IPS-18c (cell line): ENCODE results near the gene TADA2A.
"Not testable (repeated sequence)": the region's sequence is repeated elsewhere in the genome, so short reads cannot be mapped to it uniquely, and the experiment has no call there.

Experiments used
- H3K4me3 ChIP-seq: 2 replicates; pipeline ENCODE4 v1.7.0; 2013; ENCODE audit warnings: low read depth, mild to moderate bottlenecking, low read length, moderate library complexity; ENCODE audit not compliant: insufficient read depth
- H3K9me3 ChIP-seq: one replicate; pipeline ENCODE4 v1.6.1; 2013; ENCODE audit warnings: mild to moderate bottlenecking, low read length, moderate library complexity; ENCODE audit not compliant: control insufficient read depth, insufficient read depth

Gene TADA2A

DNA sequence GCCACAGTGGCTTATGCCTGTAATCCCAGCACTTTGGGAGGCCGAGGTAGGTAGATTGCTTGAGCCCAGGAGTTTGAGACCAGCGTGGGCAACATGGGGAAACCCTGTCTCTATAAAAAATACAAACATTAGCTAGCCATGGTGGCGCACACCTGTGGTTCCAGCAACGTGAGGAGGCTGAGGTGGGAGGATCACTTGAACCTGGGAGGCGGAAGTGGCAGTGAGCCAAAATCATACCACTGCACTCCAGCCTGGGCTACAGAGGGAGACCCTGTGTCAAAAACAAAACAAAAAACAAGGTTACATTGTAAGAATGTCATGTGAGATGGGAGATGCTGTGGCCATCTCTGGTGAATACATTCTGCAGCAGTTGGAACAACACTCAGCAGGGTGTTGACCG is 96.5 kb downstream of the TADA2A start:
- Histone ChIP-seq H3K4me3 (no peak overlapping the region), H3K9me3 (no peaks in the 10 kb centered on the region)

DNA sequence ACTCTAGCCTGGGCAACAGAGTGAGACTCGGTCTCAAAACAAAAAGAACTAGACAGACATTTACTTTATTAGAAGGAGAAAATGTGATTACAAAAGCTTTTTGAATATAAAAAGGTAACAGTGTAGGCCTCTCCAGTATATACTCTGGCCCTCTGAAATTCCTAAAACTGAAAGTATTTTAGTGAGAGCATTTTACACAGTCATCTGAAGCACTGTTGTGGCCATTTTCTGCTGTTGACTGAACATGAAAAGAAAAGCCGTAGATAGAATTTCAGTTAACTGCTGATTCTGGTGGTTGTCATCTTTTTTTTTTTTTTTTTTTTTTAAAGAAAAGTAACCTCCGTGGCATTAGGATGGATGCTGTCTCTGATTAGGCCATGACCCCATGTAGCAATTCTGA is 98.6 kb downstream of the TADA2A start:
- H3K9me3 ChIP-seq: no peaks in the 10 kb centered on the region

DNA sequence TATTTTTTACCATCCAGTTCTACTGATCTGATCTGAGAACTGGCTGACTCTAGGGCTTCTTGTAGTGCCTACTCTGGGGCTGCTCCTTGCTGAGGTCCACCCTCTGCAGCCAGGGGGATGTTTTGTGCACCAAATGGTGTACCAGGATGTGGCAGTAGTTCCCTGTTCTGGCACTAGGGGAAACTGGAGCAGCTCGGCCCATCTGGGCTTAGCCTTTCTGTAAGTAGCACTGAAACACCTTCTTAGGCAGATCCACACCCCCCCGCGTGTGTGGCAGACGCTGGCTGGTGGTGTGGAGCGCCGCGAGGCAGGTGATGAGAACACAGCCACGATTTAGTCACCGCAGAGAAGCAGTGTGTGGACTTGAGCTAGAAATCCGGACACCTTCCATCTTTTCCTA is 100.0 kb downstream of the TADA2A start:
- Histone ChIP-seq H3K4me3 (no peak overlapping the region), H3K9me3 (no peaks in the 10 kb centered on the region)

More for the DNA sequence above, 98.6 kb downstream of the TADA2A start:
- no peak overlapping the region for H3K4me3 ChIP-seq

DNA sequence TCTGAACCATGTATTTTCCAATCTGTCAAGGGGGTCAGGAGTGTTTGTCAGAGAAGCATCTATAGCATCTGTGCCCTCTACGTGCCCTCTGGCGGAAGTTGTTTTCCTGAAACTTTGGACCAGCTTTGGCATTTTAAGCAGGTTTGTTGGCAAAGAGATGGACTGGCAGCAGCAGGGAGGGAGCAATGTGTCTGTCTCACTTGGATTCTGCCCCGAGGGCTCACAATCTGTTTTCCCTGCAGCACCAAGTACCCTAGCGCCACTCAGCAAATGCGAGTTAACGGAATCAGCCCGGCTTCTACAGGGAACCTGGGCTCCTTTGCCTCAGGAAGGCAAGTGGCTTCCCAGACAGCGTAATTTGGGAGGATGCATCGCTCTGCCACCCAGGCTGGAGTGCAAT is 100.4 kb downstream of the TADA2A start:
- Histone ChIP-seq H3K9me3 (no peaks in the 10 kb centered on the region), H3K4me3 (no peak overlapping the region)

DNA sequence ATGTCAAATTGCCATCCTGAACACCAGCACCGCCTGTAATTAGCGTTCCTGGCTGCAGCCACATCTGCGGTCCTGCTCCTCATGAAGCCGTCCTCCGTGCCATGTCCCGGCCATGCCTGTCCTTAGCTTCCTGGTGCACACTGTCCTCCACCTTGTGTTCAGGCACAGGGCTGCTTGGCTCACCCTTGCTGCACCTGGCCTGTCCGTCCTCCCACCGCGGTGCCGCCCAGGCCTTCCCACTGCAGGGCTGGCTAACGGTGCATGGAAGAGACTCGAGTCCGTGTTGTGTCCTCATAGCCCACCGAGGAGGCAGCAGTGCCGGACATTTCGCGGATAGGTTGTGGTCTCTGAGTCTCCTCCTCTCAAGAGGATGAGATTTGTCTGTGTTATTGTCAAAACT is 103.4 kb downstream of the TADA2A start:
- Histone ChIP-seq H3K9me3 (no peaks in the 10 kb centered on the region), H3K4me3 (no peak overlapping the region)

DNA sequence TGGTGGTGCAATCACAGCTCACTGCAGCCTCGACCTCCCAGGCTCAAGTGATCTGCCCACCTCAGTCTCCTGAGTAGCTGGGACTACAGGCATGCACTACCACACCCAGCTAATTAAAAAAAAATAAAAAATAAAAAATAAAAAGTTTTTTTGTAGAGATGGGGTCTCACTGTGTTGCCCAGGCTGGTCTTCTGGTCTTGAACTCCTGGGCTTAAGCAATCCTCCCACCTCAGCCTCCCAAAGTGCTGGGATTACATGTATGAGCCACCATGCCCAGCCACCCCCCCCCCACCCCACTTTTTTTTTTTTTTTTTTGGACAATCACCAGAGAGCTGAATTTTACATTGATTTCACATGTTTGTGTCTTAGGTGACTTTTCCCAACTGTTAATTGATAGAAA is 105.0 kb downstream of the TADA2A start:
- not testable (repeated sequence) for H3K9me3 ChIP-seq, H3K4me3 ChIP-seq

DNA sequence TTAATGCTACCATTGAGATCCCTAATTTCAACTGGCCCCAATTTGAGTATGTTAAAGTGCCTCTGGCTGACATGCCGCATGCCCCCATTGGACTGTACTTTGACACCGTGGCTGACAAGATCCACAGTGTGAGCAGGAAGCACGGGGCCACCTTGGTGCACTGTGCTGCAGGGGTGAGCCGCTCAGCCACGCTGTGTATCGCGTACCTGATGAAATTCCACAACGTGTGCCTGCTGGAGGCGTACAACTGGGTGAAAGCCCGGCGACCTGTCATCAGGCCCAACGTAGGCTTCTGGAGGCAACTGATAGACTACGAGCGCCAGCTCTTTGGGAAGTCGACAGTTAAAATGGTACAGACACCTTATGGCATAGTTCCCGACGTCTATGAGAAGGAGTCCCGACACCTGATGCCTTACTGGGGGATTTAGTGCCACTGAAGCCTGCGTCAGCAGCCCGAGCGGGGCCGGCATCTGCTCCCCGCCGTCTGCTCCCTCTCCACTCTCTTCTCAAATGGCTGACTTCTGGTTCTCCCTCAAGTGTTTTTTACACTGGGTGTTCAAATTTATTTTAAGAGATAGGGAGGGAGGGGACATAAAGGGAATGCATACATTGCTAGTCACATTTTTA is 105.9 kb downstream of the TADA2A start:
- H3K4me3 ChIP-seq: no peak overlapping the region
- no peaks in the 10 kb centered on the region for H3K9me3 ChIP-seq

DNA sequence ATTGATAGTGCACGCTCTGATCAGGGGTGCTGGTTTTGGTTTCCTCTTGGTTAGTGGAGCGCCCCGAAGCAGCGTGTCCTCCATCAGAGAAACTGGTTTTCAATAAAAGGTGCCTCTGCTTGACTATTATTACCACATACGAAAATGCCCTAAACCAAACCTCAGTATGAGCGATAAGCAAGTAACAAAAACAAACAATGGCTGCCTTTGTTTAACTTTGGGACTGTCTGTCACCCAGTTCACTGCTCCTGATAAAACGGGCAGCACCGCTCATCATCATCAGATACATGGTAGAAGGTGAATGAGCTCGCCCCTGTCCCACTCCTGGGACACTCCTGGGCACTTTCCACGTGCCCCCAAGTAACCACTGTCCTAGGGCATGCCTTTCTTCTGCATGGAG is 107.0 kb downstream of the TADA2A start:
- Histone ChIP-seq H3K4me3 (no peak overlapping the region), H3K9me3 (no peaks in the 10 kb centered on the region)

DNA sequence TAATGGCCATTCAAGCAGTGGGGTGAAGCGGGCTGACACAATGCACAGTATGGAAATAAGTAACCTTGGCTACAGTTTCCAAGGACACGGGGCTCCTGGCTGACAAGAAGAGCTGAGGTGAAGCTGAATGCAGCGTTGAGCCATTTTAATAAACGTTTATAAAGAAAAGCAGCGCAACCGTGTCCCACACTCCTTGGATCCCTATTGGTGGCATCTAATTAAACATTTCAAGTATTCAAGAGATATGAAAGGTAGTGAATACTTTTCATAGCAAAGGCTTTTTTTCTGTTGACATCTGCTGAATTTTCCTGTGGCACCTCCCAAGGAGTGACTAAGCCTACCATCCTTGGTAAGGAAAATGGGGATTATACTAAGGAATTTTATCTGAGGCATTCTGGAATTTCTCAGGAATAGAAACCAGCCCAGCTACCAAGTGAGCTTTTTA is 109.5 kb downstream of the TADA2A start:
- no peak overlapping the region for H3K4me3 ChIP-seq
- no peaks in the 10 kb centered on the region for H3K9me3 ChIP-seq

DNA sequence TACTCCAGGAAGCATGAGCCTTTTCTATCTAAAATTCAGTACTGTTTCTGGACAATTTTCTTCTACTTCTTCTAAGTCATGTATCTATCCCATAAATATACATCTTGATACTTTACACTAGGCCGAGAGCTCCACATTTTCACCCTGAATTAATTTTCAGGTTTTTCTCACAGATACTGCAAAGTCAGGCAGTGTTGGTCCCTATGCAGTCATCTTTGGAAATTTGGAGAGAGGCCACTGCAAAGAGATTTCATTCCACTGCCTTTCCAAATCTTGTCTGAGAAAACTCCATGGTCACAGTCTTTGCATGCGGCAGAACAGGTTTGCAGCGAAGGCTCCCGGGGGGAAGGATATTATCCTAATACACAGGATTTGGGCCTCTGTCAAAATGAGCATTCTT is 111.2 kb downstream of the TADA2A start:
- no peaks in the 10 kb centered on the region for H3K9me3 ChIP-seq
- H3K4me3 ChIP-seq: no peak overlapping the region

DNA sequence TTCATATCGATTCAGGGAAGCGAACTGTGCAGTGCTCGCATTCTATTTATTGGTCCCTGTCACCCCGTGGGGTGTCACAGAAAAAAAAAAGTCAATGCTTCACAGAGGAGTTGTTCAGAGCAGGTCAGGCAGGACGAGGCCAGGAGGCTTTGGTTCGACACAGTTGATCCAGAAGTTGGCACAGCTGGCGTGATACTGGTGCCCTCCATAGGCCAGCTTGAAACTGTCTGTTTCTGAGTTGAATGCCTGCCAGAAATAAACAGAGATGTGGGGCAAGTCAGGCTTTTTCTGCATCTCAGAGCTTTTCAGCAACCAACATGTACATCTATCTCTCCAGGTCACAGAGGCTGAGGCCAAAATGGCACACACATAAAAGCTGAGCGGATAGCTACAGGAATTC is 112.1 kb downstream of the TADA2A start:
- Histone ChIP-seq H3K4me3 (no peak overlapping the region), H3K9me3 (no peaks in the 10 kb centered on the region)

DNA sequence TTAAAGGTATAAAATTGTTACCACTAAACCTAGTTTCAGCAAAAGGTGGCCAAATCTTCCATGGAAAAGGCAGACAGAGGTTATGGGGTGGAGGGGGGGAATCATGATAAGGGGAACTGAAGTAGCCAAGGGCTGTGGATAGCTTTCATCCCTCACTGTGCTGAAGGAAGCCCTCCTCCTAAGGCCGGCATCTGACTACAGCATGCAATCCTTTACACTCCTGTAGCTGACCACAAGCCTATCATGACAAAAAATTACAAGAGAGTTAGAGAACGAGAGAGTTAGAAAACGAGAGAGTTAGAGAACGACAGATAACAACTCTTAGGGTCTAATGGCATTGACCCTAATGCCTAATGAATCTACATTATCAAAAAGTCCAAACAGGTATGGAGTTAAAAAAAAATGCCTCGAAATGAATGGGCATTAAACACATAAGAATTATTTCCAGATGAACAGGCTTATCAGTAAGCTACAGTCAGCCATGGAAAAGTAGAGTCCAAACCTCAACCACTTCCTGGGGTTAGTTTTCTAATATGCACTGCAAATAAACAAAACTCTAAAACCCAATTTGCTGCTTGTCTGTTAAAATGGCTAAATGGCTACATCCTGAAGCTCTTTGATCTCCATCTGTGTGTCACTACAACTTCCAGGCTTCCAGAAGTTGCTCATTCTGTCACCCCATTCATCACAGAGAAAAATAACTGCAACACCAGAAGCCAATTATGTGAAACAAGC is 112.7 kb downstream of the TADA2A start:
- Histone ChIP-seq H3K9me3 (no peaks in the 10 kb centered on the region), H3K4me3 (no peak overlapping the region)

DNA sequence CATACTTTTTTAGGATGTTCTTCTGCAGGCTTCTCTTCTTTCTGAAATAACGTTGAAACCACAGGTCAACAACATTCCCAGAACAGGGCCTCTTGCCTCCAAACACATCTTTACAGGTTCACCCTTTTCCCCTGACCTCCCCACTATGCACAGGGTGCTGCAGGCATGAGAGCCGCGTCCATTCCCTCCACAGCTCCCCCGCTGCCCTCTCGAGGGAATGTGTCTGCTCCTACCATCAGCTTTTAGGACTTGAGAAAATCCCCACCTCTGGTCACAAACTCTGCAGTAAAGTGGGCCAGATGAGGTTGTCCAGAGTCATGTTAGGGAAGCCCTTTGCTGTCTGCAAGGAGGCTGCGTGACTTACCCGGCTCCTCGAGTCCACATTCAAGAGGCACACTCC is 113.5 kb downstream of the TADA2A start:
- no peaks in the 10 kb centered on the region for H3K9me3 ChIP-seq
- H3K4me3 ChIP-seq: no peak overlapping the region

DNA sequence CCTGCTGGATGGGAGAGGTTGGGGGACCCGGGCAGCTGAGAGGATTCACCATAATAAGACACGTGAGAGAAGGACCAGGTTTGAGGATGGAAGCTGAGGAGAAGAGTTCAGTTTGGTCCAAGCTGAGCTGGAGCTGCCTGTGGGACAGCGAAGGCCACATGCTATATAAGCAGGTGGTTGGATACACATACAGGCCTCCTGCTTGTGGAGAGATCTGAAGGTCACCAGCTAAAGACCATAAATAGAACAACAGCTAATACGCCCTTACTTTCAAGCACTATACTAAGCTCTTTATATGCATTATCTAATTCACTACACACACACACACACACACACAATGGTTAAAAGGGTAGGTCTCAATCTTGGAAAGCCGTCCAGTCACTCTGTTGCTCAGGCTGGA is 115.1 kb downstream of the TADA2A start:
- no peaks in the 10 kb centered on the region for H3K9me3 ChIP-seq
- H3K4me3 ChIP-seq: no peak overlapping the region

DNA sequence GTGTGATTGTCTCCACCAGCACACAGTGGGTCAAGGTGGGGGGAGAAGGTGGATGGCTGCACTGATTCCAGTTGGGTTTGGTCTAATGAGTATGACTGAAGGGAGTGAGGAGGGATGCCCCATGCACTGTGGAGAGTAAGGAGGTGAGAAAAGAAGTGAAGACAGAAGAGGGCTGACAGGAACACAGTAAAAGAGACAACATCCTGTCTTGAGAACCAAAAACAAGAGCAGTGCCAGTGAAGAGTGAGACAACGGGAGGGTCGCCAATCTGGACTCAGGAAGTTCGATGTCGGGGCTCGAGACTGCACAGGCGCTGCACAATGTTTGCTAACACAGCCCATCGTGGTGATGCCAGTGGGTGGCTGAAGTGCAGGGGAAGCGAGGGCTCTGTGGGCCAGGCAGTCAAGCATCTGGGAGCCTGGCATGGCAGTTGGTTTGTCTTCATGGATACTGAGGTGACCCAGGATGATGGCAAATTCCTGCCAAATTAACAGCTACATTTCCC is 117.1 kb downstream of the TADA2A start:
- Histone ChIP-seq H3K9me3 (no peaks in the 10 kb centered on the region), H3K4me3 (no peak overlapping the region)

DNA sequence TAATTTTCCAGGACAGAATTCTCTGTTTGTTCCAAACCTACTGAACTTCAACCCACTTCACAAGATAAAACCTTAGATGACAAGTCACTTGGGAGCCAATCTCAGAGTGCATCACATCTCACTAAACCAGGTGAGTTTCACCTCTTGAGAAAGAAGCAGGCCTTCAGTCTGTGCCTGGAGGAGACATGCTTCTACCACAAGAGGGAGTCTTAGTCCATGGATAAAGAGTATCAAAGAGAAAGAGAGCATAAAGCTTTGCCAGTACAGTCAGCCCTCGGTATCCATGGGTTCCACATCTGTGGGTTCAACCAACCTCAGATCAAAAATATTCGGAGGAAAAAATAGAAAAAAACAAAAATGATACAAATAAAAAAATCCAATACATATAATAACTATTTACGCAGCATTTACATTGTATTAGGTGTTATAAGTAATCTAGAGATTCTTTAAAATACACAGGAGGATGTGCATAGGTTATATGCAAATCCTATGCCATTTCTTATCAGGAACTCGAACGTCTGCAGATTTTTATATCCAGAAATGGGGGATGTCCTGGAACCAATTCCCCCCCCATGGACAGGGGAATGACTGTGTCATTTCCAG is 120.7 kb downstream of the TADA2A start:
- Histone ChIP-seq H3K4me3 (no peak overlapping the region), H3K9me3 (no peaks in the 10 kb centered on the region)
